ENCODE measurements around the gene ZBTB4.

DNA sequence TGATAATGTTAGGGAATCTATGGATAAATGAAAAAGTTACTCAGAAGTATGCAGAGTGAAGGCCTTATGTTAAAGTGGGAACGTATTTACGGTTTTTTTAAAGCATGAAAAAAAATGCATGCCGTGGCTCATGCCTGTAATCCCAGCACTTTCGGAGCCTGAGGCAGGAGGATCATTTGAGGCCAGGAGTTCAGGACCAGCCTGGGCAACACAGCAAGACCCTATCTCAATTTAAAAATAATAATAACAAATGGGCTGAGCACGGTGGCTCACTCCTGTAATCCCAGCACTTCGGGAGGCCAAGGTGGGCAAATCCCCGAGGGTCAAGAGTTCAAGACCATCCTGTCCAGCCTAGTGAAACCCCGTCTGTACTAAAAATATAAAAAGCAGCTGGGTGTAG lies 10.7 kb upstream of the ZBTB4 start:
- TF ChIP-seq, protein P1, sequence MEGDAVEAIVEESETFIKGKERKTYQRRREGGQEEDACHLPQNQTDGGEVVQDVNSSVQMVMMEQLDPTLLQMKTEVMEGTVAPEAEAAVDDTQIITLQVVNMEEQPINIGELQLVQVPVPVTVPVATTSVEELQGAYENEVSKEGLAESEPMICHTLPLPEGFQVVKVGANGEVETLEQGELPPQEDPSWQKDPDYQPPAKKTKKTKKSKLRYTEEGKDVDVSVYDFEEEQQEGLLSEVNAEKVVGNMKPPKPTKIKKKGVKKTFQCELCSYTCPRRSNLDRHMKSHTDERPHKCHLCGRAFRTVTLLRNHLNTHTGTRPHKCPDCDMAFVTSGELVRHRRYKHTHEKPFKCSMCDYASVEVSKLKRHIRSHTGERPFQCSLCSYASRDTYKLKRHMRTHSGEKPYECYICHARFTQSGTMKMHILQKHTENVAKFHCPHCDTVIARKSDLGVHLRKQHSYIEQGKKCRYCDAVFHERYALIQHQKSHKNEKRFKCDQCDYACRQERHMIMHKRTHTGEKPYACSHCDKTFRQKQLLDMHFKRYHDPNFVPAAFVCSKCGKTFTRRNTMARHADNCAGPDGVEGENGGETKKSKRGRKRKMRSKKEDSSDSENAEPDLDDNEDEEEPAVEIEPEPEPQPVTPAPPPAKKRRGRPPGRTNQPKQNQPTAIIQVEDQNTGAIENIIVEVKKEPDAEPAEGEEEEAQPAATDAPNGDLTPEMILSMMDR (conservative IDR thresholded peaks at IDR 0.05; ENCODE audit: low read depth, low read length), result no peak
- no peak for TF ChIP-seq EZH2 (IDR thresholded peaks at IDR 0.05; ENCODE audit: borderline replicate concordance, low read depth, low read length, poor library complexity, severe bottlenecking)

All from A673 (cell line).